TTC549 (cell line): ENCODE data around the gene TBX6.
"Not testable (repeated sequence)": the region's sequence is repeated elsewhere in the genome, so short reads cannot be mapped to it uniquely, and the experiment has no call there.

Experiments
- FAIRE-seq: peaks from 2 replicates; lab custom pipeline; 2012; peaks lifted over from hg19 to GRCh38; lab: Jason Lieb, UNC

The TBX6 gene, protein sequence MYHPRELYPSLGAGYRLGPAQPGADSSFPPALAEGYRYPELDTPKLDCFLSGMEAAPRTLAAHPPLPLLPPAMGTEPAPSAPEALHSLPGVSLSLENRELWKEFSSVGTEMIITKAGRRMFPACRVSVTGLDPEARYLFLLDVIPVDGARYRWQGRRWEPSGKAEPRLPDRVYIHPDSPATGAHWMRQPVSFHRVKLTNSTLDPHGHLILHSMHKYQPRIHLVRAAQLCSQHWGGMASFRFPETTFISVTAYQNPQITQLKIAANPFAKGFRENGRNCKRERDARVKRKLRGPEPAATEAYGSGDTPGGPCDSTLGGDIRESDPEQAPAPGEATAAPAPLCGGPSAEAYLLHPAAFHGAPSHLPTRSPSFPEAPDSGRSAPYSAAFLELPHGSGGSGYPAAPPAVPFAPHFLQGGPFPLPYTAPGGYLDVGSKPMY

DNA sequence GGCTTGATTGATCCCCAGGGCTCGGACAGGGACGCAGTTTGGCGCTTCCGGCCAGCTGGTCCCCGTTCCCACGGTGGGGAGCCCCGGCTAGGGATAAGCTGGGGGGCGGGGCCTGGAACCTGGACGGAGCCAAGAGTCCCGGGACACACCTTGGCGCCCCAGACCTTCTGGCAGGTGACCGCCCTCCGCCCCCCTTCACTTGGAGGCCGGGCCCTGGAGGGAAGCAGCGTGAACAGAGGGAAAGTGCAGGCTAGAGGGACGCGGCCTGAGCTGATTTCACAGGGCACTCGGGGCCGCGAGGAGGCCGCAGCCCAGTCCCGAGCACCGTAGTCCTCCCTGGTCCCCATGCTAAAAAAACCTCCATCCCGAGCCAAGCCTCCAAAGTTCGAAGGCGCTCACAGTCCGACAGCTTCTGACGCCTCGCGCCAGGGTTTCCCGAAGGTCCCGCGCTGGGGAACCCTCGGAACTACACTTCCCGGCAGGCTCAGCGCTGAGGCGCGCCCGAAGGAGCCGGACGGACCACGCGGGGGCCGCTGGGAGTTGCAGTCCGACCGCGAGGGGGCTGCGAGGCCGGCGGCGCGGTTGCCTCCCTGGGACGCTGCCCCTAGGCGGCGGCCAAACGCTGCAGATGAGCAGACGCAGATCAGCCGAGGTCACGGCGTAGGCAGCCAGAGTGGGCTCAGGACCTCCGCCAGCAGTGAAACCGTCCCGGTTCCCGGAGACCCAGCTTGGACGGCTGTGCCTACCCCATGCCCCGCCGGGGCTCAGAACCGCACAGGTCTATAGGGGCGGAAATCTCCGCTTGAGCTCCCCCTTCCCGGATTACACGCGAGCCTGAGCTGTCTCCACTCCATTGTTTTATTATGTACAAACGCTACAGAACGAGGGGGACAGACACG, at the start of gene TBX6:
Gene TBX6, minus strand, starts transcription at position 451 of the 899 bp plus-strand sequence. CDS start 731 bp downstream, outside the sequence.
- no peak for FAIRE-seq

DNA sequence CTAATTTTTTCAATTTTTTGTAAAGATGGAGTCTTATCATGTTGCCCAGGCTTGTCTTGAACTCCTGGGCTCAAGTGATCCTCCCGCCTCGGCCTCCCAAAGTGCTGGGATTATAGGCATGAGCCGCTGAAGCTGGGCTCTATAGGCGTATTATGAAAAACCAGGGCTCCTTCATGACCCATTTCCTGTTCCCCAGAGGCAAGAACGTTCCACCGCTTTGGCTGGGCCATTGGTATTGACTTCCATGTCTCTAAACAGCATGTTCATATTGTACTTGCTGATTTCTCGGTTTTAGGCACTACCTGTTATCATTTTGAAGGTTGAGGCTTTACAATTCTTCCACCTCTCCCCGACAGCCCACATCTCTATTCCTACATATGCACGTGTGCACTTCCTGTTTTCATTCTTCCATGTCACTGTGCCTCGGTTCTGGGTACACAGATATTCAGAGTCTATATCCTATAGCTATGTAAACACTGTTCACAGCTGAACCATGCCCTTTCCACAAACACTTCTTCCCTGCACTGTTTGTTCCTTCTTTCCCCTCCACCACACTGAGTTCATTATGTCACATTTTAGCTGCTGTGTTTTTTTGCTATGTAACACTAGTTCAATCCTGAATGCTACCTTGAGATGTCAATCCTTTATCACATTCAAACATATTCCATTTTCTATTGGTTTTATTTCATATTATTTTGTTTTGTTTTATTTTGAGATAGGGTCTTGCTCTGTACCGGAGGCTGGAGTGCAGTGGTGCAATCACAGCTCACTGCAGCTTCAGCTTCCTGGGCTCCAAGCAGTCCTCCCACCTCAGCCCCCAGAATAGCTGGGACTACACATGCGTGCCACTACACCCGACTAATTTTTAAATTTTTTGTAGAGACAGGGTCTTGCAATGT, 48.1 kb upstream of the TBX6 start:
- no peak for FAIRE-seq

DNA sequence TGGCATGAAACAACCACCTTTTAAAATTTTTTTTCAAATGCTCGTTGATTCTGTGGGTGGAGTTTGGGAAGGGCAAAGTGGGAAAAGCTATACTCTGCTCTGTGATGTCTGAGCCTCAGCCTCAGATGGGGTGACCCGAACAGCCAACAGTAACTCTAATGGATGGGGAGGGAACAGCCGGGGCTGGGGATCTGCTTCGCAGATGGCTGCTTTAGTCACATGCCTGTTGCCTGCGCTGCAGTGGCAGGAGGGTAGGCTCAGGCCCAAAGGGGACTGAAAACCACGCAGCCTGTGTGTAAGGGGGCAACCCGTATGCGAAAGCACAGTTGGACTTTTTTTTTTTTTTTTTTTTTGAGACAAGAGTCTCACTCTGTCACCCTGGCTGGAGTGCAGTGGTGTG, 46.2 kb upstream of the TBX6 start:
- no peak for FAIRE-seq

DNA sequence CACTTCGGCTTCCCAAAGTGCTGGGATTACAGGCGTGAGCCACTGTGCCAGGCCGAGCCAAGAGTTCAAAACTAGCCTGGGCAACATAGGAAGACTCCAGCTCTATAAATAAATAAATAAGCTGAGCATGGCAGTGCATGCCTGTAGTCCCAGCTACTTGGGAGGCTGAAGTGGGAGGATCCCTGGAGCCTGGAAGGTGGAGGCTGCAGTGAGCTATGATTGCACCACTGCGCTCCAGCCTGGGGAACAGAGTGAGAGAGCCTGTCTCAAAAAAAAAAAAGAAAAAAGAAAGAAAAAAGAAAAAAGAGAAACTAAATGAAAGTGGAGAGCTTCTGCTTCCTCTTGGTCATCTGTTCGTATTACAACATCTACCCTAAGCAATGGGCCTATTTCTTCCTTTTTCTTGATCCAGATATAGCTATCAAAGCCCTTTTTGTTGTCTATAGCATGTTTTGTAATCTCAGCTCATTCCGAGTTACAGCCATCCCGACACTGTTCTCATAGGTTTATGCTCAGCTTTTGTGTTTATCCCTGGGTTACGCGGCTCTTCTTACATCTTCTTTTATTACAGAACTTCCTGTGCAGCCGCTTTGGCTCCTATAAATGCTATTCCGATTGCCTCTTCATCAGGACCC, 45.4 kb upstream of the TBX6 start:
- no peak for FAIRE-seq

DNA sequence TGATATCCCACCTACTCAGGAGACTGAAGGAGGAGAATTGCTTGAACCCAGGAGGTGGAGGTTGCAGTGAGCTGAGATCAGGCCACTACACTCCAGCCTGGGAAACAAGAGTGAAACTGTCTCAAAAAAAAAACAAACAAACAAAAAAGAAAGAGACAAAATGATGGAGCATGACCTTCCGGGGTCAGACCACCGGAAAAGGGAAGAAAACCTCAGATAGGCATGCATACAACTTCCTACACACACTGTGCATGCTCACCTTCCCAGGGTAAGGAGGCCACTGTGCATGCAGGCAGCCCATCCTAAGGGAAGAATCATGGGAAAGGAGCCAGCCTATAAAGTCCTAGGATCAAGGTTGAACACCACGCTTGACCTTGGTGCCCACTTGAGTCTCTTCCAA, 40.9 kb upstream of the TBX6 start:
- FAIRE-seq = no peak

DNA sequence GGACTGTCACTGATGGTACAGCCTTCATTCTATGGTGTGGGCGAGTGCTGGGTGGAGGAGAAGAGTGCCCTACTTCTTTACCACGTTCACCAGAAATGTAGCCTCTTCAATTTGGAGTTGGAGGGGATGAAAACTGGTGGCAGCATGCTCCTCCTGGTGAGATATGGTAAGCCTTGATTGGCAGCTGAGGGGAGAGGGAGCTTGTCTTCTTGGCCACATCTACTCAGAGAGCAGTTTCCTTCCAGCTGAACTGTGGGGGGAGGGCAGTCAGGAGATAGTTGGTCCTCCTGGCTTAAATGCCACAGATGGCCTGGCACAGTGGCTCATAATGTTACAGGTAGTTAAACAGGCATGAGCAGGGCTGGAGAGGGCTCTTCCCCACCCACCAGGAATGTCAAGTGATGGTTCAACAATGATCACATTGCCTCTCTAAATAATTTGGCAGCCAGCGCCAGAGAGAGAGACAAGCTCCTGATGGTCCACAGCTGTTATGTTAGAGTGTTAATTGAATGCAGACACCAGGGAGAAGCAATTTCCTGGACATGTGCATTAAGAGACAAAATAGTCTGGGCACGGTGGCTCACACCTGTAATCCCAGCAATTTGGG, 40.2 kb upstream of the TBX6 start:
- FAIRE-seq = no peak

DNA sequence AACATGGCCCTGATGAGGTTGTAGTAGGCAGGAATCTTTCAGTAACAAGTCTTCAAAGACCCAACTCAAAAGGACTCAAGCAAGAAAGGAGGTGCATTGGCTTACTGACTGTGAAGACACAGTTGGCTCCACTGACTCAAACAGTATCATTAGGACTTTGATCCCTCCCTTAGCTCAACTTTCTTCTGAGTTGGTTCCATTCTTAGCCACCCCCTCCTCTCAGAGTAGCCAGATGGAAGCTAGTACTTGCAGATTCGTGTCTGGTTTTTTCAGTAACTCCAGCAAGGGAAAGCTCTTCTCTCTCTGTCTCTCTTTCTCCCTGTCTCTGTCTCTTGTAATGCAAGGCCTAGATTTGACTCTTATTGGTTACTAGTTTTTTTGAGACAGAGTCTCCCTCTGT, 36.3 kb upstream of the TBX6 start:
- FAIRE-seq = no peak

DNA sequence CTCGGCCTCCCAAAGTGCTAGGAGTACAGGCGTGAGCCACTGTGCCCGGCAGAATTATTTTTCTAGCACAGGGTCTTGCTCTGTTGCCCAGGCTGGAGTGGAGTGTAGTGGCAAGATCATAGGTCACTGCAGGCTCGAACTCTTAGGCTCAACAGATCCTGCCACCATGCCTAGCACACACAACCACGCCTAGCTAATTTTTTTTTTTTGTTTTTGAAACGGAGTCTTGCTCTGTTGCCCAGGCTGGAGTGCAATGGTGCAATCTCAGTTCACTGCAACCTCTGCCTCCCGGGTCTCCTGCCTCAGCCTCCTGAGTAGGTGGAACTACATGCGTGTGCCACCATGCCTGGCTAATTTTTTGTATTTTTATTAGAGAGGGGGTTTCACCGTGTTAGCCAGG, 34.0 kb upstream of the TBX6 start:
- not testable (repeated sequence) for FAIRE-seq

DNA sequence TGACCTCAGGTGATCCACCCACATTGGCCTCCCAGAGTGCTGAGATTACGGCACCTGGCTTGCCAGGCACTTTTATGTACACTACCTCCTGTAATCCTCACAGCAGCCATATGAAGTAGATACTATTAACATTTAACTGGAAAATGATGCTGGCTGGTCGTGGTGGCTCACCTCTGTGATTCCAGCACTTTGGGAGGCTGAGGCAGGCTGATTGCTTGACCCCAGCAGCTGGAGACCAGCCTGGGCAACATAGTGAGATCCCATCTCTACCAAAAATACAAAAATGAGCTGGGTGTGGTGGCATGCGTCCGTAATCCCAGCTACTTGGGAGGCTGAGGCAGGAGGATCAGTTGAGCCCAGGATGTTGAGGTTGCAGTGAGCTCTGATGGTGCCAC, 33.3 kb upstream of the TBX6 start:
- FAIRE-seq = no peak

DNA sequence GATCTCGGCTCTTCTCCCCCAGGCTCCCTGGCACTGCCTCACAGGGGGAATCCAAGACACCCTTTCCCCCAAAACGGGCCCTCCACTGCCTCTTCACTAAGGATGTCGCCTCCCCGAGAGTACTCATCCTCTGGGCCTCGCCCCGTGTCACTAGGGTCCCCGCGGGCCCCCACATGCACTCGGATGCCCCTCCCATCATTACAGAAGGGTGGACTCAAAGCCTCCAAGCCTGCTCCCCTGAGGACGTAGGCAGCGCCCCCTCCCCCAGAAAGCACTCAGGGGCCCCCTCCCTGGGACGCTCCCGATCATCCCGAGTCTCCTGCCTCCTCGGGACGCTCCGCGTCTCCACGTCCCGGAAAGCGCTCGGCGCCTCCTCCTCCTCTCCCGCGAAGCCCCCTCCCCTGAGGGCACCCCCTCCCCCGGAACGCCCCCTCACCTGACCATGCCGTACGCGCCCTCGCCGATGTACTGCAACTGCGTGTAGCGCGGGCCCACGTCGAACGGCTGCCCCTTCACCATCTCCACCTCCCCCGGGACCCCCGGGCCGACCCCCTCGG, 31.0 kb upstream of the TBX6 start:
- no peak for FAIRE-seq

DNA sequence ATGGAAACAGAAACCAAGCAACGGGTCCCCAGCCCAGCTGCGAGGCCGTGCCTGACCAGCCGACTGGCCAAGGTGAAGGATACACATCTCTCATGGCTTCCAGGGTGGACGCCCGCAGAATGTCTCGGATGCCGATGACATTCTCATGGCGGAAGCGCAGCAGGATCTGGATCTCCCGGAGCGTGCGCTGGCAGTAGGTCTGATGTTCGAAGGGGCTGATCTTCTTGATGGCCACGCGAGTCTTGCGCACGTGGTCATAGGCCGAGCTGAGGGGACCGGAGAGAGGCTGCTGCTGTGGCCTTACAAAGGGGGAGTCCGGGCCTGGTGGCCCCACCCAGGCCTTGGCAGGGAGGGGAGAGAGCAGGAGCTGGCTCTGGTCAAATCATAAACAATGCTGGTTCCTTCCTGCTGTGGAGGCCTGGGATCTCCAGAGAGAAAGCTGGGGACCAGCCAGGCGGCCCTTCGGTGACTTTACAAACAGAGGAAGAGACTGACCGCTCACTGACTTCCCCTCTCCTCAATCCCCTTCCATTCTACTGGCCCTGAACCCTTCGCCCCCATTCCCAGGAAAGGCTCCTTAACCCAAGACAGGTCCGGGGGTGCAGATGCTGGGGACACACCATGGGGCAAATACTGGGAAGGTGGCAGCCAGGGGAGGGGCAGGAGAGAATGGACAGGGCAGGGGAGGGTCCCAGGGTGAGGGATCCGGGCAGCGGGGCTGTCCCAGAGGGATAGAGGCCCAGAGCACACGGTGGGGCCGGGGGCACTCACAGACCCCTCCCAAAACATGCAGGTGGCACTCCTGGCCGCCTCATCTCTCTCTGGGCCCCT, 30.2 kb upstream of the TBX6 start:
- FAIRE-seq = no peak

DNA sequence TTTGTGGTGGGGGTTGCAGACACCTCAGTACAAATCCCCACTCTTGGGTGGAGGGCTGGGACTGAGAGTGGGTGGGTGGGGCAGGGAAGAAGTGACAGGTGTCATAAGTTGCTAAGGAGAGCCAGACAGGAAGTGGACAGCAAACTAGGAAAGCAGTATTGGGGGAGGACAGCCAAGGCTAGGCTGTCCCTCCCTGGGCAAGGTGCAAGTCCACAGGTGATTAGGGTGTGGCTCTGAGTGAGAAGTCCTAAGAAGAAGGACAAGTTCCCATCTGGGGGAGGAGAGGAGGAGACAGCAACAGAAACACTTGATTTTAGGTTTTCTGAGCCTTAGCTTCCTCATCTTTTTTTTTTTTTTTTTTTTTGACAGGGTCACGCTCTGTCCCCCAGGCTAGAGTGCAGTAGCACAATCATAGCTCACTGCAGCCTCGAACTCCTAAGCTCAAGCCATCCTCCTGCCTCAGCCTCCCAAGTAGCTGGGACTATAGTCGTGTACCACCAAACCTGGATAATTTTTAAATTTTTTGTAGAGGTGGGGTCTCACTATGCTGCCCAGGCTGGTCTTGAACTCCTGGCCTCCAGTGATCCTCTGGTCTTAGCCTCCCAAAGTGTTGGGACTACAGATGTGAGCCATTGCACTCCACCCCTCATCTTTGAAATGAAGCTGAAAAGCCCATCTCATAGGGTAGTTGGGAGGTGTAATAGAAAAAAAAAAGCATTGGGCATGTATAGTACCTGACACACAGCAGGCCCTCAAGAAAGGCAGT, 28.8 kb upstream of the TBX6 start:
- no peak for FAIRE-seq

DNA sequence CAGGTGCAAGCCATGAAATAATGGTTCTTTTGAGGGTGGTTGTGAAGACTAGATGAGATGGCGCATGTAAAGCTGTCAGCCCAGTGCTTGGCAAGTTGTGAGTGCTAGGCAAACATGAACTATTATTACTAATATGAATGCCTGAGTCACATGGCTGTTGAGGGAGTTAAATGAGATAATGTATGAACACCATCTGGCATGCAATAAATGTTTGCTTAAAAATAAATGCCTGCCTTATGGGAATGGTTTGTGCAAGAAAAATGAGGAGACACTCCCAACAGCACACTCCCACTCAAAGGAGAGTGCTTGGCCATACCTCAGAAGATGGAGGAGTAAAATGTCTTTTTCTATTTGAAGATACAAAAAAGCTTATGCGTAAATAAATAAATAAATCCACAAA, 27.7 kb upstream of the TBX6 start:
- FAIRE-seq = no peak

DNA sequence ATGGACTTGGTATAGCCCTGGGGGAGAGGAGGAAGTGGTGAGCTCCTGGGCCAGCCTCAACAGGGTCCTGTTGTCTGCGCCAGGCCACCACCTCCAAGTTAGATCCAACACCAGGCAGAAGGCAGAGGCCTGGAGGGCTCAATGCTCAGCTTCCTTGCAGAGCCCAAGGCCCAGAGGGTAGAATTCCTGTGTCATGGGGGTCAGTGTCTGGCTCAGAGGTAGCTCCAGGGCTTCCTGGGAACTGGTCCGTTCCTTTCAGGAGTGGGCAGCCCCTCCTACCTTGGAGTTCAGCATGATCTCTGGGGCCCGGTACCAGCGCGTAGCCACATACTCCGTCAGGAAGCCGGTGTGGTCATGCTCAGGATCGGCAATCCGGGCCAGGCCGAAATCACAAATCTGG, 26.0 kb upstream of the TBX6 start:
- FAIRE-seq = no peak

DNA sequence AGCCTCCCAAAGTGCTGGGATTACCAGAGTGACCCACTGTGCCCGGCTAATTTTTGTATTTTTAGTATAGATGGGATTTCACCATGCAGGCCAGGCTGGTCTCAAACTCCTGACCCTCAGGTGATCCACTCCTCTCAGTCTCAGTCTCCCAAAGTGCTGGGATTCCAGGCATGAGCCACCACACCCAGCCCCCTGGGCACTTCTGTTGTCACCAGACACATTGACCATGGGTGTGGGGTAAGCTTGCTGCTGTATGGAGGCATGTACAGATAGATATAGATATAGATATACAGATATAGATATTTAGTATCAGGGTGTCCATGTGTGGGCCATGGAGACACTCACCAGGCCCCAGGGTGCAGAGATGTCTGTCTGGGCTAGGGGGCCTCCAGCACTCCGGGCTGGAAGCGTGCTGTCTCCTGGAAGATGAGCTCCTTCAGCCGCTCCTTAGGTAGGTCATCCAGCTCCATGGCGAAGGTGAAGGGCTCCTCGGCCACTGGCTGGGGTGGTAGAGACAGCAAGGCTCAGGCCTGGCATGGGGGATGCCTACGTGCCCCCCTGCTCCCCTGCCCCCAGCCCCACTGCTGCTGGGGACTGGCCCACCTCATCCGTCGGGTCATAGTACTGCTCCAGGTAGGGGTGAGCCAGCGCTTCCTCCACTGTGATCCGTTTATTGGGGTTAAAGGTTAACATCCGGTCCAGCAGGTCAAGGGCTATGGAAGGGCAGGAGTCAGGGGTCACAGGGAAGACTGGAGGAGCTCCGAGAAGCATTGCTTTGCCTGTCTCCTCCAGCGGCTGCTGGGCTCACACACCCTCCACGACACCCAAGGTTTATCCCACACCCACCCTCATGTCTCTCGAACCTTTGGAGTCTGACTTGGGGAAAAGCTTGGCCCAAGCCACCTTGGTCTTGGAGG, 24.8 kb upstream of the TBX6 start:
- no peak for FAIRE-seq

DNA sequence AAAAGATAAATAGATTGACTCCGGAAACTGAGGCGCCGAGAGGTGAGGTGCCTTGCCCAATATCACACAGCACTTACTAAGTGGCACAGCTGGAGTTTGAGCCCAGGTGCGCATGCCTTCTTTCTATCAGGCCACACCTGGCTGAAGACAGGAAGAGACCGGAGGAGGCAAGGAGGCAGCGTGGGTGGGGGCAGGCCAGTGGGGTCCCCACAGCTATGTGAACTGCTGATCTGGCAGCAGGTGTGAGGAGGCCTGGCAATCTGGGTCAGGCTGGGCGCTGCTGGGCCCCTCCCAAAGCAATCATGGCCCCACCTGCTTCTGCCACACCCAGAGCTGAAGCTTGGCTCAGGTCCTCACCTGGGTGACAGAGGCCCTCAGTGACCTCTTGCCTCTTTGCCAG, 23.5 kb upstream of the TBX6 start:
- FAIRE-seq = no peak

DNA sequence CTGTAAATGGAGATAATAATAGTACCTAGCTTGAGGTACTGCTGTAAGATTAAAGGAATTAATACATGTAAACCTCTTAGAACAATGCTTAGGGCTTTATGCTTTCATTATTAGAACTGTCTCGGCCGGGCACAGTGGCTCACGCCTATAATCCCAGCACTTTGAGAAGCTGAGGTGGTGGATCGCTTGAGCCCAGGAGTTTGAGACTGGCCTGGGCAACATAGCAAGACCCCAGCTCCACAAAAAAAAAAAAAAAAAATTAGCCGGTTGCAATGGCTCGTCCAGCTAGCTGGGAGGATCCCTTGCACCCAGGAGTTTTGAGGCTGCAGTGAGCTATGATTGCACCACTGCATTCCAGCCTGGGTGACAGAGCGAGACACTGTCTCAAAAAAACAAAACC, 23.1 kb upstream of the TBX6 start:
- not testable (repeated sequence) for FAIRE-seq

DNA sequence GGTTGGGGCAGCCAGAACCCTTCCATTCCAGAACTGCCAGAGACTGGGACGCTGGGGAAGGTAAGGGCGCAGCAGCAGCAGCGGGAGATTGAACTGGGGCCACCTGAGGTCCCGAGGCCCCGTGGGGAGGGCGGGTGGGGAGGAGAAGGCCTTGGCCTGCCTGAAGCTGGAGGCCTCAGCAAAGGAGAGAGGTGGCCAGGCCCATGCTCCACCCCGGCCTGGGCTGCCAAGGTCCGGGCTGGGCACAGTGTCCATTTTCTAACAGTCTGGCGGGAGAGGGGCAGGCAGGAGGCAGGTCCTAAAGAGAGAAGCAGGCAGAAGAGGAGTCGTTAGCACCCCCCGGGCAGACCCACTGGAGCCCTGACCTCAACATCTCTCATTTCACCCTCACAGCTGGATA, 22.7 kb upstream of the TBX6 start:
- no peak for FAIRE-seq
